Naive thymus-derived CD4-positive, alpha-beta T cell (primary cell): Measurements from ENCODE around the gene MBL2. TPM values are rescaled to one million over a fixed set of nuclear protein-coding genes. Genes with fewer than 3 reads are reported as not detected.

Source experiments
- ATAC-seq: fragments of 150-1000 bp; cut with Tn5 transposase; 2 replicates; pipeline ENCODE4 v1.10.0; 2021; ENCODE audit warnings: mild to moderate bottlenecking, moderate library complexity
- CTCF ChIA-PET: fragments of 350-600 bp; sonication (Branson Sonifier 250); formaldehyde crosslinking; loops from one replicate; lab custom pipeline; 2021; ENCODE audit warnings: antibody characterized with exemption; lab: Charles Lee
- POLR2A ChIA-PET: fragments of 350-600 bp; sonication (Branson Sonifier 250); formaldehyde crosslinking; loops from one replicate; lab custom pipeline; 2021; ENCODE audit warnings: antibody characterized with exemption, inconsistent platforms; lab: Charles Lee
- DNase-seq, 9 donors: peaks; one replicate each; pipeline versions ENCODE4 v3.0.0 to v3.0.0-alpha.2; 2020 to 2022; ENCODE audit warnings: mixed read lengths in 1 of 9
- H3K27ac ChIP-seq: one replicate; pipeline ENCODE4 v1.7.0; 2013; ENCODE audit warnings: mild to moderate bottlenecking, low read depth, low read length, moderate library complexity
- H3K27me3 ChIP-seq, 2 donors: one replicate each; pipeline ENCODE4 v1.7.0; 2013; ENCODE audit warnings: low read length in 2 of 2, mild to moderate bottlenecking in 2 of 2, moderate library complexity in 2 of 2; ENCODE audit not compliant: control insufficient read depth in 2 of 2, insufficient read depth in 2 of 2
- H3K36me3 ChIP-seq, 3 experiments: 1 replicate in 2 of 3; 2 replicates in 1 of 3; pipeline ENCODE4 v1.7.0; 2013; ENCODE audit warnings: low read length in 3 of 3, mild to moderate bottlenecking in 3 of 3, moderate library complexity in 1 of 3; ENCODE audit not compliant: insufficient read depth in 3 of 3, control insufficient read depth in 2 of 3
- H3K4me1 ChIP-seq, 2 donors: one replicate each; pipeline ENCODE4 v1.7.0; 2013; ENCODE audit warnings: low read length in 2 of 2, mild to moderate bottlenecking in 2 of 2, moderate library complexity in 1 of 2; ENCODE audit not compliant: control insufficient read depth in 2 of 2, insufficient read depth in 2 of 2
- H3K4me3 ChIP-seq: 2 replicates; pipeline ENCODE4 v1.7.0; 2013; ENCODE audit warnings: mild to moderate bottlenecking, low read length
- H3K9me3 ChIP-seq, 3 experiments: 1 replicate in 2 of 3; 2 replicates in 1 of 3; pipeline ENCODE4 v1.7.0; 2013; ENCODE audit warnings: low read length in 3 of 3; ENCODE audit not compliant: control insufficient read depth in 2 of 3
- H3K27ac Mint-ChIP-seq, 9 donors: one replicate each; pipeline ENCODE4 v1.8.0; 2020 to 2022; ENCODE audit warnings: mixed read lengths in 9 of 9, mild to moderate bottlenecking in 8 of 9, moderate library complexity in 5 of 9, inconsistent platforms in 2 of 9
- H3K27me3 Mint-ChIP-seq, 5 donors: one replicate each; pipeline ENCODE4 v1.8.0; 2021 to 2022; ENCODE audit warnings: mixed read lengths in 5 of 5, mild to moderate bottlenecking in 1 of 5
- H3K36me3 Mint-ChIP-seq, 5 donors: one replicate each; pipeline ENCODE4 v1.8.0; 2020 to 2022; ENCODE audit warnings: mixed read lengths in 5 of 5, mild to moderate bottlenecking in 3 of 5, inconsistent platforms in 1 of 5
- H3K4me1 Mint-ChIP-seq, 7 donors: one replicate each; pipeline ENCODE4 v1.8.0; 2020 to 2022; ENCODE audit warnings: mixed read lengths in 7 of 7, mild to moderate bottlenecking in 3 of 7, inconsistent platforms in 1 of 7
- H3K4me3 Mint-ChIP-seq, 10 donors: one replicate each; pipeline ENCODE4 v1.8.0; 2020 to 2022; ENCODE audit warnings: mild to moderate bottlenecking in 10 of 10, mixed read lengths in 10 of 10, moderate library complexity in 6 of 10, inconsistent platforms in 2 of 10
- H3K9me3 Mint-ChIP-seq, 11 donors: one replicate each; pipeline ENCODE4 v1.8.0; 2020 to 2022; ENCODE audit warnings: mixed read lengths in 11 of 11, mild to moderate bottlenecking in 4 of 11, inconsistent platforms in 1 of 11, moderate library complexity in 1 of 11
- intact Hi-C, 2 donors: fragments of 100-400 bp; cut with micrococcal nuclease; formaldehyde crosslinking; loops; one replicate each; pipeline ENCODE4 v1.15.1; 2023
- polyA plus RNA-seq, 2 donors: library from polyadenylated mRNA; unstranded; fragments of 300-500 nt; fragmentation: Illumina TruSeq; gene quantifications; one replicate each; pipeline ENCODE4 v1.2.3, GENCODE V29; 2021
- total RNA-seq, 6 experiments: library from RNA in 5 of 6; stranded (reverse) in 5 of 6; gene quantifications; 1 replicate in 5 of 6; 2 replicates in 1 of 6; pipeline ENCODE4 v1.2.3 and lab custom pipeline; 2021 to 2026

MBL2 gene
- total and polyA plus RNA-seq, 7 experiments from 2014 or later: not detected

- H3K9me3 ChIP-seq: no peaks in the 10 kb centered on the region
- H3K9me3 Mint-ChIP-seq: peaks cover 0 to 7% (median 0%) of the 10 kb centered on the region in 11 donors
- ChIA-PET CTCF (no interaction called here), POLR2A (no interaction called here)
- no peak overlapping the region for H3K27ac Mint-ChIP-seq
- no peaks in the 10 kb centered on the region for H3K36me3 ChIP-seq
- H3K27me3 Mint-ChIP-seq: no peaks in the 10 kb centered on the region
- DNase-seq: no peak
- intact Hi-C loops: no loop called here
- H3K27ac ChIP-seq: no peak overlapping the region
- H3K27me3 ChIP-seq: no peaks in the 10 kb centered on the region
- no peaks in the 10 kb centered on the region for H3K4me1 Mint-ChIP-seq
- H3K4me3 ChIP-seq: no peak overlapping the region
- no peaks in the 10 kb centered on the region for H3K36me3 Mint-ChIP-seq
- H3K4me3 Mint-ChIP-seq: no peak overlapping the region
- no peaks in the 10 kb centered on the region for H3K4me1 ChIP-seq
- ATAC-seq: no peak
Measured at GRCh38 chr10:52774600-52775106, 2.1 kb upstream of the MBL2 start.

- Histone ChIP-seq H3K9me3 (no peaks in the 10 kb centered on the region), H3K4me1 (no peaks in the 10 kb centered on the region), H3K4me3 (no peak overlapping the region), H3K27me3 (no peaks in the 10 kb centered on the region), H3K36me3 (no peaks in the 10 kb centered on the region), H3K27ac (no peak overlapping the region)
- POLR2A ChIA-PET: no interaction called here
- Mint-ChIP-seq H3K36me3 (no peaks in the 10 kb centered on the region), H3K9me3 (peaks cover 0 to 7% (median 0%) of the 10 kb centered on the region in 11 donors), H3K4me1 (no peaks in the 10 kb centered on the region), H3K4me3 (no peak overlapping the region), H3K27ac (no peak overlapping the region), H3K27me3 (no peaks in the 10 kb centered on the region)
- intact Hi-C loops: no loop called here
- ATAC-seq: no peak
- CTCF ChIA-PET: no interaction called here
- DNase-seq: no peak
Measured at GRCh38 chr10:52774182-52774581, 1.6 kb upstream of the MBL2 start.

- Mint-ChIP-seq H3K27me3 (no peaks in the 10 kb centered on the region), H3K4me3 (no peak overlapping the region), H3K36me3 (no peaks in the 10 kb centered on the region), H3K9me3 (peaks cover 0 to 4% (median 0%) of the 10 kb centered on the region in 11 donors), H3K27ac (no peak overlapping the region), H3K4me1 (no peaks in the 10 kb centered on the region)
- Histone ChIP-seq H3K27ac (no peak overlapping the region), H3K27me3 (no peaks in the 10 kb centered on the region), H3K9me3 (no peaks in the 10 kb centered on the region), H3K4me3 (no peak overlapping the region), H3K36me3 (no peaks in the 10 kb centered on the region), H3K4me1 (no peaks in the 10 kb centered on the region)
- ChIA-PET POLR2A (no interaction called here), CTCF (no interaction called here)
- ATAC-seq (no peak), DNase-seq (no peak)
- intact Hi-C loops: no loop called here
Measured at GRCh38 chr10:52771534-52772445, 794 bp downstream of the MBL2 start.

GRCh38 chr10:52770904-52771303 is 1.7 kb downstream of the MBL2 start:
- intact Hi-C loops: no loop called here
- ATAC-seq: no peak
- H3K9me3 ChIP-seq: no peaks in the 10 kb centered on the region

GRCh38 chr10:52769966-52770365 is 2.6 kb downstream of the MBL2 start:
- no peak overlapping the region for H3K4me3 ChIP-seq
- no peak for DNase-seq
- no peak overlapping the region for H3K27ac Mint-ChIP-seq
- no peaks in the 10 kb centered on the region for H3K4me1 ChIP-seq
- no peaks in the 10 kb centered on the region for H3K27me3 ChIP-seq
- no peaks in the 10 kb centered on the region for H3K27me3 Mint-ChIP-seq
- no peaks in the 10 kb centered on the region for H3K4me1 Mint-ChIP-seq
- intact Hi-C loops: no loop called here
- no peaks in the 10 kb centered on the region for H3K9me3 ChIP-seq
- H3K27ac ChIP-seq: no peak overlapping the region
- ChIA-PET CTCF (no interaction called here), POLR2A (no interaction called here)
- no peak overlapping the region for H3K4me3 Mint-ChIP-seq
- H3K36me3 Mint-ChIP-seq: no peaks in the 10 kb centered on the region
- H3K36me3 ChIP-seq: no peaks in the 10 kb centered on the region
- peaks cover 0 to 4% (median 0%) of the 10 kb centered on the region in 11 donors for H3K9me3 Mint-ChIP-seq
- ATAC-seq: no peak

More at GRCh38 chr10:52770904-52771303, 1.7 kb downstream of the MBL2 start:
- H3K4me3 Mint-ChIP-seq: no peak overlapping the region
- Histone ChIP-seq H3K4me3 (no peak overlapping the region), H3K4me1 (no peaks in the 10 kb centered on the region), H3K27ac (no peak overlapping the region), H3K27me3 (no peaks in the 10 kb centered on the region), H3K36me3 (no peaks in the 10 kb centered on the region)
- DNase-seq: no peak
- no peak overlapping the region for H3K27ac Mint-ChIP-seq
- H3K27me3 Mint-ChIP-seq: no peaks in the 10 kb centered on the region
- no peaks in the 10 kb centered on the region for H3K4me1 Mint-ChIP-seq
- H3K36me3 Mint-ChIP-seq: no peaks in the 10 kb centered on the region
- ChIA-PET CTCF (no interaction called here), POLR2A (no interaction called here)
- H3K9me3 Mint-ChIP-seq: peaks cover 0 to 4% (median 0%) of the 10 kb centered on the region in 11 donors

- no peaks in the 10 kb centered on the region for H3K27me3 Mint-ChIP-seq
- no peak overlapping the region for H3K27ac Mint-ChIP-seq
- H3K4me3 Mint-ChIP-seq: no peak overlapping the region
- peaks cover 0 to 3% (median 0%) of the 10 kb centered on the region in 11 donors for H3K9me3 Mint-ChIP-seq
- Histone ChIP-seq H3K4me1 (no peaks in the 10 kb centered on the region), H3K4me3 (no peak overlapping the region), H3K9me3 (no peaks in the 10 kb centered on the region), H3K27me3 (no peaks in the 10 kb centered on the region), H3K36me3 (no peaks in the 10 kb centered on the region), H3K27ac (no peak overlapping the region)
- ATAC-seq: no peak
- no peaks in the 10 kb centered on the region for H3K36me3 Mint-ChIP-seq
- ChIA-PET POLR2A (no interaction called here), CTCF (no interaction called here)
- H3K4me1 Mint-ChIP-seq: no peaks in the 10 kb centered on the region
- DNase-seq: no peak
- intact Hi-C loops: no loop called here
Measured at GRCh38 chr10:52768001-52768532, 4.5 kb downstream of the MBL2 start.
